NCI-H2029 treated with DMSO at 0.1 percent for 48 hours (cell line): ENCODE data around the gene MESP1.

Source experiments
- DNase-seq: peaks from one replicate; lab custom pipeline; 2025; lab: John Stamatoyannopoulos, UW

The MESP1 gene

DNA sequence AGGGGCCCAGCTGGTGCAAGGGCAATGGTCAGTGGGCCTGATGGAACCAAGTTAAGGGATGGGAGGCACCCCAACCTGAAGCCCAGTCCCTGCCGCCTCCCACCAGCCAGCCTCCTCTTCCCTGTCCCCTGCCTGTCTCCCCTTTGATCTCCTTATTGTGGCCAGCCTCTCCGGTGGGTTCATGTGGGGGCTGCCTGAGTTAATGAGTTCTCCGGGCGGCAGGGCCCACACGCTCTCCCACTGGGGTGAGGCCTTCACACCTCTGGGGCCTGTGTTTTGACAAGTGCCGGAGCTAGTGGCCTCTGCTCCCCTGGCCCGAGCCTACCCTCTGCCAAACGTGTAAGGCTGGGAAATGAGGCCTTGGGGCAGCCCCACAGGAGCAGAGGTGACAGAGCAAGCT, 7.2 kb upstream of the MESP1 start:
- DNase-seq = no peak

DNA sequence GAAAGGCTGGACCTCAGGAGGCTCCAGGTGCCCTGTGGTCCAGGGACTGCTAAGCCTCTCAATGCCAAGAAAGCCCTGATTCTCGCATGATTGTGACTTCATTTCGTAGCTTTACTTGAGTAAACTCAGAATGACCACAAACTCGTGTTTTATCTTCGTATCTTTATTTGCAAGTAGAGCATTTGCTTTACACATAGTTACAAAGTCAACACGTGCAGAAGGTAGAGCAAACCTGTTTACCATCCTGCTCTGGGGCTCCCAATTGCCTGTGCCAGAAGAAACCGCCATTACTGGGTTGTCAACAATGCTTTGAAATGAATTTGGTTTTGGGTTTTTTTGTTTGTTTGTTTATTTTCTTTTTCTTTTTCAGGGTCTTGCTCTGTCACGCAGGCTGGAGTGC, 5.8 kb upstream of the MESP1 start:
- no peak for DNase-seq

DNA sequence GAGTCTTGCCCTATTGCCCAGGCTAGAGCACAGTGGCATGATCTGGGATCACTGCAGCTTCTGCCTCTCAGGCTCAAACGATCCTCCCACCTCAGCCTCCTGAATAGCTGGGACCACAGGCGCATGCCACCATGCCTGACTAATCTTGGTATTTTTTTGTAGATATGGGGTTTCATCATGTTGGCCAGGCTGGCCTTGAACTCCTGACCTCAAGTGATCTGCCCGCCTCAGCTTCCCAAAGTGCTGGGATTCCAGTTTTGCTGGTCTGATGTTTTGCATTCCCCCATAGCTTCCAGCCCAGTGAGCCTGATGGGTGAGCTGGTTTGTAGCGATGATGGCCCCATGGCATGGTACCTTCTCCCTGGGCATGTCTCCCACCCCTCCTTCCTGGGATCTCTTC, 4.7 kb upstream of the MESP1 start:
- DNase-seq = no peak

DNA sequence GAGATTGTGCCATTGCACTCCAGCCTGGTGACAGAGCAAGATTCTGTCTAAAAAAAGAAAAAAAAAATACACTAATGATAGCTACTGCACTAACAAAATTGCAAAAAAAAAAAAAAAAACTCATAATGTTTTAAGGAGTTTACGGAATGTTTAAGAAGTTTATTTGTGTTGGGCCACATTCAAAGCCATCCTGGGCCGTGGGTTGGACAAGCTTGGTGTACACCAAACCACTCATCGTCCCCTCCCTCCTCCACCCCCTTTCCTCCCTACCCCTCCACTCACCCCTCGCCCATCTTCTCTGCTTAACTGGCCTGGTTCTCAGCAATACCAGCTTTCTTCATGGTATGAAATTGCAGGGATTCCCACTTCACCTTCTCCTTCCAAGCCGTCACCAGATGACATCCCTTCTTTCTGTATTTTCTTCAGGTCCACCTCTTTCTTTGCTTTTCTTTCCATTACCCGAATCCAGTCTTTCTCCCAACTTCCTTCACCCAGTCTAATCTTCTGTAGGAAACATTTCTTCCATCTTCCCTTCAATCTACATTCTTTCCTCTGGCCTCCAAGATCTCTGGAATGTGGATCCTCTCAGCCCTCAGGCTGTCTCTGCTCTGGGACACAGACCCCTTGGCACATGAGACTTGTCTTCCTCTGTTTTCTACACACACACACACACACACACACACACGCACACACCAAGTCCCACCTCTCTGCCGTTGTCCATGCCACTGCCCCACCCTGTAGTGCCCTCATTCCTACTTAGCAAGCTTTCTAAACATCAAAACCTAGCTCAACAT, 3.5 kb upstream of the MESP1 start:
- DNase-seq = no peak

DNA sequence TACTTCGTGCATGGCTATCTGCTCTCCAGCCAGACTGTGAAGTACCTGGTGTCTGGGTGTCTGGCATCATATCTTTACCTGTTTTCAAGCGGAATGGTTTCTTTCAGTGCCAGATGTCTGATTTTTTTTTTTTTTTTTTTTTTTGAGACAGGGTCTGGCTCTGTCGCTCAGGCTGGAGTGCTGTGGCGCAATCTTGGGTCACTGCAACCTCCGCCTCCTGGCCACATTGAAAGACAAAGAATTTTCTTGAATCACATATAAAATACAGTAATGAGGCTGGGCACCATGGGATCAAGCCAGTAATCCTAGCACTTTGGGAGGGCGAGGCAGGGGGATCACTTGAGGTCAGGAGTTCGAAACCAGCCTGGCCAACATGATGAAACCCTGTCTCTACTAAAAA, 2.8 kb upstream of the MESP1 start:
- no peak for DNase-seq

DNA sequence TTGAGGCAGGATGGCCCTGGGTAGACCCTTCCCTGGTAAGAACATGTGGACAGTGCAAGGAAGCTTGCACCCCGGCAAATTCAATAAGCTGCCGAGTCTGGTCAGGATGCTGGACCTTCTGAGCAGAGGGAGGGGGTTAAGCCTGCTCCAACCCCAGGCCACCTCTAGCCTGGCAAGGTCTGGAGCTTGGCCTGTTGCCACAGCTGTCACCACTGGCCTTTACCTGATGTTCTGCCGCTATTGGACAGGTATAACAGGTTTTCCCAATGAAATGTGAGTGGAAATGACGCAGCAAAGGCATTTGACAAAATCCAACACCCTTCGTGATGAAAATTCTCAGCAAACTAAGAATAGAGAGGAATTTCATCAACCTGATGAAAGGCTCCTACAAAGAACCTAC, 699 bp upstream of the MESP1 start:
- no peak for DNase-seq

DNA sequence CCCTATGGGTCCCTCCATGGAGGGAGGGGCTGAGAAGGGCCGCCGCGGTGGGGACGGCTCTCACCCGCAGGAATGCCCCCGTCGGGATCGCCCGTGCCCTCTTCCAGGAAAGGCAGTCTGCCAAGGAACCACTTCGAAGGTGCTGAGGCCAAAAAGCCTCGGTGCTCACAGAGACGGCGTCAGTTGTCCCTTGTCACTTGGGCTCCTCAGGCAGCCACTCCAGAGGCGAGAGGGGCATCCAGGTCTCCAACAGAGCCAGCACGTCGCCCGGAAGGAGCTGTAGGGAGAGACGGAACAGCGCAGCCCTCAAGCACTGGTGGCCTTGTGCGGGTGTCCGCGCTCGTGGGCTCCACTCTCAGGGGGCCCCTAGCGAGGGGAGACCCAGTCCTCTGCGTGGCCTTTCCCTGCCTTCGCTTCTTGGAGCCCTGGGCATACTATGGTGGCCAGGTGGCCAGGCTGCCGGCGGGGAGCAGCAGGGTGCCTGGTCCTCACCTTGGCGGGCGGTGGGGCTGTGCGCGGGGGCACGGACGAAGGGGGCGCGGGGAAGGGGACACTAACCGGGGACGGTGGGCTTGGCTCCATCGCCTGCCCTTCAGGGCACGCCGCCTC, 994 bp downstream of the MESP1 start:
- no peak for DNase-seq

DNA sequence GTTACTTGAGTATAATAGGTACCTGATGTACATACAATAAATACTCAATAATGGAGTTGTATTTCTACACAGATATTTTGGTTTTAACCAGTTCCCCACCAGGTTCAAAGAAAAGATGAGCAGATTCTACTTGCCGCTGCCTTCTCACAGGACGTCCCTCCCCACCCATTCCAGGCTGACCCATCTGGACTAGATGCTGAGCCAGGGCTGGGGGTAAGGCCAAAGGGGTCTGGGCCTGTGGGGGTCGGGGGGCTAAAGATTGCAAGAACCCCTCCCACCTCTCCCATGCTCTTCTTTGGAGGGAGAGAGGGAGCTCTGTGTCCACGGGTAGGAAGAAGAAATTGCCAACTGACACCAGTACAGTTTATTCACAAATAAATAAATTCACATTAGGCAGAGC, 1.5 kb downstream of the MESP1 start:
- no peak for DNase-seq

DNA sequence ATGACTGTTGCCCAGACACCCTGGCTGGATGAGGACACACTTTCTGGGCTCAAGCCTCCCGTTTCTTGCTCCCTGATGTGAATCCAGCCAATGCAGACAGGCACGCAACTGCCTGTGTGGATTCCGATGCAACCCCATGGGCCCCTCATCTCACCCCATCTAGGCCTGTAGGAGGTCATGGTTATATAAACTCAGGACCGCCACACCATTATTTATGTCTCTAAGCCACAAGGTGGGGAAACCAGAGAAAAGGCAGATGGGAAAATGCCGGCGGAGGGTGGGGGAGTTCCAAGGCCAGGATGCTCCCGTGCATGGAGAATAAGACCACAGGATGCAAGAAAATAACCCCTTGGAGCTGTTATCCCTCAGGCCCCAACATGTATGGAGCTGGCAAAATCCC, 2.0 kb downstream of the MESP1 start:
- DNase-seq = no peak

DNA sequence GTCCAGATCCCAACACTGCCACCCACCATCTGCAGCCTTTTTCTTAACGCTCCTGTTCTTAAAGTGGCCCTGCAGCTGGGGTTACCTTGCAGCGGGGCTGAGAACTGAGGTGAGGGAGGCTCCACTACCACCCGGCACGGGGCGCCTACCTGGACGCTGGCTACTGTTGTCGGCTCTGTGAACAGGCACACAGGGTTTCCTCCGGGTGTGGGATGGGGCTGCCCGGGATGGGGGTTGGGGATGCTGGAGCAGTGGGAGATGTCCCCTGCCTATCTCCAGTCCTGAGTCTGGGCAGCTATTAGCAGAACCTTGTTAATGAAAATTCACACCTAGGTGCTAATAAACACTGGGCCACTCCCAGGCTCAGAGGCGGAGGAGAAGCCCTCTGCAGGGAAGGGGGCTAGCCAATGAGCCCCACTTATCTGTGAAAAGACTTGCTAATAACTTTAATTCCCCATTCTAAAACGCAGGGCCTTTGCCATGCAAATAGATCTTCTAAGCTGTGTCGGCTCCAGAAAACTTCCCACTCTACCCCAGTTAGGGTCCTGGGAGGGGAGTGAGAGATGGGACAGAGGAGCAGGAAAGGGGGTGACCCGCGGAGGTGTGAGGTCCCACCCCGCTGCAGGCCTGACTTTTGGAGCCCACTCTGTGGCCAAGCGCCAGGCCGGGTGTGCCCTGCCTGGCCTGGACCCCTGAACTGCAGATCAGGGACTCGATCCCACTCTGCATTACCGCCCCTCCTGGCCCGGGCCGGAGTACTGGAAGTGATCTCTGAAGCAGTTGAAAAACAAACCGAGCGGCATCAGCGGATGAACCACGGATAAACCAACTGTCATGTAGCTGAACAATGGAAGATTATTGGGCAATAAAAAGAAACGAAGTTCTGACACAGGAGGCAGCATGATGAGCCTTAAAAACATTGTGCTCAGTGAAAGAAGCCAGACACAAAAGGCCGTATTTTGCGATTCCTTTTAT, 3.1 kb downstream of the MESP1 start:
- no peak for DNase-seq

DNA sequence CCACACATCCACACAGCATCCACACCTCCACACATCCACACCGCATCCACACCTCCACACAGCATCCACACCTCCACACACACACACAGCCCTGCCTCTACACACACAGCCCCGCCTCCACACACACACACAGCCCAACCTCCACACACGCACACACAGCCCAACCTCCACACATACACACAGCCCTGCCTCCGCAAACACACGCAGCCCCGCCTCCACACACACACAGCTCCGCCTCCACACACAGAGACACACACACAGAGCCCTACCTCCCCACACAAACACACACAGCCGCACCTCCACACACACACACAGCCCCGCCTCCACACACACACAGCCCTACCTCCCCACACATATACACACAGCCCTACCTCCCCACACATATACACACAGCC, 4.7 kb downstream of the MESP1 start:
- DNase-seq = no peak

DNA sequence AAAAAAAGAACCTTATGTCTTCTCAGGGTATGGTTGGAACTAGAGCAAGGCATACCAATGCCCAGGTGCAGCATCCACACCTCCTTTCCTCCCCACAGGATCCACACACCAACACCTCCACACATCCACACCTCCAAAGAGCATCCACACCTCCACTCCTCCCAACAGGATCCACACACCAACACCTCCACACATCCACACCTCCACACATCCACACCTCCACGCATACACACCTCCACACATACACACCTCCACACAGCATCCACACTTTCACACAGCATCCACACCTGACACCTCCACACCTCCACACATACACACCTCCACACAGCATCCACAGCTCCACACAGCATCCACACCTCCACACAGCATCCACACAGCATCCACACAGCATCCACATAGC, 5.3 kb downstream of the MESP1 start:
- DNase-seq = no peak

DNA sequence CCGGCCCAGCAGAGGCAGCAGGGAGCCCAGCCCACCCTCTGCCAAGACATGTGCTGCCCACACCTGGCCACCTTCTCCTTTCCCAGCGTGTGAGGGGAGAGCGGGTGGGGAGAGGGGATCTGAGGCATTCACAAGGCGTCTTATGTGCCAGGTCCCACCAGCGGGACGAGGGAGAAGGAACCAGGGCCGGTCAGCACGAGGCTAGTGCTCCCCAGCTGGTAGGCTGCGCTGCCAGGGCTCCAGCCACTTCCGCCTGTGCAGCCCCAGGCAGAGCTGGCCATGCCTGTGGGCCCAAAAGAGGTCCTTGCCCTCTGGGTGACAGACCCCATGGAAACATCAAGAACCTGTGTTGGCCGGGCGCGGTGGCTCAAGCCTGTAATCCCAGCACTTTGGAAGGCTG, 5.9 kb downstream of the MESP1 start:
- DNase-seq = no peak

DNA sequence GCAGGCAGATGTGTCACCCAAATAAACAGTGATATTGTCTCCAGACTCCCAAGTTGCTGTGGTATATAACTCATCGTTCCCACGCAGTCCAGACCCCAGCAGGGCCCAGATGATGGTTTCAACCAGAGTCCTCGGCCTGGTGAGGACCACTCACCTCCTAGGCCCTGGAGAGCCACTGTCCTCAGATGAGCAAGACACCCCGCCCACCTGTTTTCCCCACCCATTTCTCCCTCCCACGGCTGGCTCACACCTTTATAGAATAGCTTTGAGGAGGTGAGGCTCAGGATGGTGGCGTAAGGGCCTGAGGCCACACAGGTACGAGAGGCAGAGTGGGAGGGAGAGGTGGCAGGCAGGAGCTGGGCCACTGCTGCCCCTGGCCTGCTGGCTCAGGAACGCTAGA, 7.5 kb downstream of the MESP1 start:
- no peak for DNase-seq

DNA sequence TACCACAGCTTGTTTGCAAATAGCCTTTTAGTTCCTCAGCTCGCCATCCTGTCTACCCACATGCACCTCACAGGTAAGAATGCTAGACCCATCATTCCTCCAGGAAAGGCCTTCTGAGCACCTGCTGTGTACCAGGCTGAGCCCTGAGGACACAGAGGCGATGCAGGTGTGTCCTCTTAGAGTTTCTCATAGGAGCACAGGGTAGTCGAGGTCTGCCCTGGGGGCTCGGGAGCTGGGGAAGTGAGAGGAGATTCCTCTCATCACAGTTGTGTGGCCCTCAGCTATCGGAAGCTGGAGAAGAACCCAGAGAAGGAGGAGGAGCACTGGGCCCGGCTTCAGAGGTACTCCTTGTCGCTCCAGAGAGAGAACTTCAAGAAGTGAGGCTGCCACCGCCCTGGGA, 8.0 kb downstream of the MESP1 start:
- no peak for DNase-seq

DNA sequence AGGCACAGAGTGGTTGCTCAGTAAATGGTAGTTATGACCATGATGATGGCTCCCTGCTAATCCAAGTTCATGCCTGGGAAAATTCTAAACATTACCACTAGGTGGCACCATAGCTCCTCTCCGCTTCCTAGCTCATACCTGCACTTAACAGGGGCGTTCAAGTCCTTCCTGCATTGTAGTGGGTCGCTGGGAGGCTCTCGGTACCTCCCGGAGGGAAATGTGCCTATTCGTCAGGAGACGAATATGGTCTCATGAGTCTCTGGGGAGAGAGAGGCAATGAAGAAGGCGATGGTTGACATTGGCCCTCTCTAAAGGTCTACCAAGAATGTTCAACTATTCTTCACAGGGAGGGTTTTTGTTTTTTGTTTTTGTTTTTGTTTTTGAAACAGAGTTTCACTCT, 10.9 kb downstream of the MESP1 start:
- peak; percentile 22 for DNase-seq

DNA sequence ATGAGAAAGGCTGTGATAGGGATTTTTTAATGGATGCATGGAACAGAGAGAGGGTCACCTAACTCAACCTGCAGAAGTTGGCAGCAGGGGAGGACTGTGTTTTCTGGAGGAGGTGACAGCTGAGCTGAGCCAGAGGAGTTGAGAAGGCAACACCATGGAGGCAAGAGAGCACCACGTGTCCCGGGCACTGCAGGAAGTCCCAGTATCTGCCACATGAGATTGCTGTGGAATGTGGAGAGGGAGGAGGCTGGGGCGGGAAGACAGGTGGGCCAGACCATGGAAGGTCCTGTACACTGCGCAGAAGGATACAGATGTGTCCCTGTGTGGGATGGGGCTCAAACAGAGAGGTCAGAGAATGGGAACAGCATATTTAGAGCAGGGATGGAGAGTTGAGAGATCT, 15.3 kb downstream of the MESP1 start:
- DNase-seq = no peak

DNA sequence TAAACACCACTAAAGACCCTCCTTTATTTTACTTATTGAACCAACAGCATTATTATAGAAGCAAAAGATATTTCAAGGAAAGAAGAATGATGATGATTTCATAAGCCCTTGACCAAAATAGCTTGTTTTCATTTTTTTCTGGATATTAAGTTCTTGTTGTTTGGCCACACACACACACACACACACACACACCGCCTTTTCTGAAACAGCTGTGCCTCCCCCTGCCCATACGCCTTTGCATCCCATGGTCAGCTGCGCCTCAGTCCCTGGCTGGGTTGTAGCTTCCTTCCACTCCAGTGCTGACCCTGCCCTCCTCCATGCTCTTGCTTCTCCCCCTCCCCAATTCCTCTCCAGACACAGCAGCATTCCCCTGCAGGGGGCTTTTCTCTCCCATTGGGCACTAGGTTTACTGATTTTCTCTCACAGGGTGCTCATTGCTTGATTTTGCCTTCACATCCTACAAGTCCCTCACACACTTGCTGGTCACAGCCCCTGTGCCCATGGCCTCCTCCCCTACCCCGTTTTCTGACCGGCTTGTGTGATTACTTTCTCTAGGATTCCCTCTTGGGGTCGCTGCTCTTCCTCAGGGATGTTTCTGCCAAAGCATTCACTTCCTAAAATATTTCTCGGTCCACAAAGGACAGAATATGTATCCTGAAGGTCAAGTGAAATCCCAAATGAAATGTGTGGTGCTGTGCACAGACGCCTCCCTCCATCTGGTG, 18.4 kb downstream of the MESP1 start:
- DNase-seq = no peak

DNA sequence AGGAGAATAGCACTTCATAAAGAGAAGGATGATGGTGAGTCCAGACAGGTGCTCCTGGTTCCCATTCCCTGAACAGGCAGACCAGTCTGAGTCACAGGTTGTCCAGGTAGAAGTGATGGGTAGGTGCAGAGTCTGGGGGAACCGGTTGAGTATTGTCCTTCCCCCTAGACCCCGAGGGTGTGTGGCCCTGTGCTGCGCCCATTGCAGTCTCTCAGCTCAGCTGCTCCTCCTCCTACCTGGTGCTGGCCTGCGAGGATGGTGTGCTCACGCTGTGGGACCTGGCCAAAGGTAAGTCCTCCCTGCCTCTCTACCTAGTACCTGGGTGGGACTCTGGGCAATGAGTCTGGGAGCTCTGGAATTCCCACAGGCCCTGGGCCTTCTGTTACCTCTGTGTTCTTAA, 19.8 kb downstream of the MESP1 start:
- no peak for DNase-seq

DNA sequence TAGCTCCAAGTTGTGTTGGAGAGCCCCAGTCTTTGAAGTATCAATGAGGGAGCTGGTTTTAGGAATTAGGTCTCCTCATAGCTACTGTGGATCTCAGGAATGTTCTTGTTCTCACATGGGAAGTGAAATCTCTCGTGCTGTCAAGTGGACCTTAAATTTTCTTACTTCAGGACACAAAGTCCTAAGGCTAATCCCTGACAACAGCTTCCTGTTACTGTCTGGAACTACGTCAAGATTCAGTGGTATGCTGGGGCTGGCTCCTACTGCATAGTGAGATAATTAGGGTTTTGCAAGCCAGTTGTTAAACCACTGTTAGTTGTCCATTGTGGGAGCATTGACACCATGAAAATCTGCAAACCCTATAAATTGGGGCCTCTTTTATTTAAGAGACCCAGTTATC, 22.8 kb downstream of the MESP1 start:
- no peak for DNase-seq

DNA sequence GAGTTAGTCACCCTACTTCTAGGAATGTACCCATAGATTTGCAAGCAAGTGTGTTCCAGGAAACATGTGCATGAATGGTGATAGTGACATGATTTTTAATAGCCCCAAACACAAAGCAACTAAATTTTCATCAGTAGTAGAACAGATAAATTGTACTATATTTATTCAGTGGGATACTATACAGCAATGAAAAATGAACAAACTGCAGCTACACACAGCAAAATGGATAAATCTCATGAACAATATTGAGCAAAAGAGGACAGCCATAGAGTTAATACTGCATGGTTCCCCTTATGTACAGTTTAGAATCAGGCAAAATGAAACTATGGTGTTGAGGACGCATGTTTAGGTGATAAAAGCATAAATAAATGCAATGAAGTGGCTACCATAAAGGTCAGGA, 26.0 kb downstream of the MESP1 start:
- DNase-seq = no peak

DNA sequence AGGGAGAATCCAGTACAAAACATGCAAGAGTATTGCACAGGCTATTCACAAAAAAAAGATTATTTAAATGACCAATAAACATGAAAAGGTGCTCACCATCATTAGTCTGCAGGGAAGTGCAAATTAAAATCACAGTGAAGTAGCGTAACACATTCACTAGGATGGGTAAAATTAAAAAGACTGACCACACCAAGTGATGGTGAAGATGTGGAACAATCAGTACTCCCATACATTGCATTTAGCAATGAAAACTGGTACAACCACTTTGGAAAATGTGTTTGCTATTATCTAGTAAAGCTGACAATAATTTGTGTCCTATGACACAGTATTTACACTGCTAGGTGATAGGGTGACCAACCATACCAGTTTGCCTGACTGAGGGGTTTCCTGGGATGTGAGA, 26.4 kb downstream of the MESP1 start:
- no peak for DNase-seq
